Stomach (tissue), 4 donors: ENCODE results near the gene RPS6KA2.

Experiments
- CTCF ChIP-seq, 7 experiments: fragments of 450-650 bp in 4 of 7; fragments of 200-600 bp in 3 of 7; sonication (generic) in 3 of 7; IDR thresholded peaks; one replicate each; pipeline ENCODE4 v1.5.1; 2016 to 2019; ENCODE audit warnings: antibody characterized with exemption in 7 of 7, control low read depth in 2 of 7, mild to moderate bottlenecking in 1 of 7
- POLR2A ChIP-seq, 4 donors: fragments of 450-650 bp; IDR thresholded peaks; one replicate each; pipeline ENCODE4 v1.6.1; 2016; ENCODE audit warnings: antibody characterized with exemption in 4 of 4, control low read depth in 2 of 4, mild to moderate bottlenecking in 1 of 4, moderate library complexity in 1 of 4
- POLR2AphosphoS5 ChIP-seq, 3 donors: sonication (generic); formaldehyde crosslinking; IDR thresholded peaks; one replicate each; pipeline ENCODE4 v1.6.1; 2016; ENCODE audit warnings: antibody characterized with exemption in 3 of 3

- TF ChIP-seq POLR2A (IDR thresholded peaks at IDR 0.05) (no peak), CTCF (IDR thresholded peaks at IDR 0.05) (no peak), POLR2AphosphoS5 (IDR thresholded peaks at IDR 0.05) (no peak)
These were observed 142.2 kb downstream of the RPS6KA2 start for GRCh38 chr6:166484863-166485262.
